ENCODE results near the gene MALT1.

The MALT1 gene

DNA sequence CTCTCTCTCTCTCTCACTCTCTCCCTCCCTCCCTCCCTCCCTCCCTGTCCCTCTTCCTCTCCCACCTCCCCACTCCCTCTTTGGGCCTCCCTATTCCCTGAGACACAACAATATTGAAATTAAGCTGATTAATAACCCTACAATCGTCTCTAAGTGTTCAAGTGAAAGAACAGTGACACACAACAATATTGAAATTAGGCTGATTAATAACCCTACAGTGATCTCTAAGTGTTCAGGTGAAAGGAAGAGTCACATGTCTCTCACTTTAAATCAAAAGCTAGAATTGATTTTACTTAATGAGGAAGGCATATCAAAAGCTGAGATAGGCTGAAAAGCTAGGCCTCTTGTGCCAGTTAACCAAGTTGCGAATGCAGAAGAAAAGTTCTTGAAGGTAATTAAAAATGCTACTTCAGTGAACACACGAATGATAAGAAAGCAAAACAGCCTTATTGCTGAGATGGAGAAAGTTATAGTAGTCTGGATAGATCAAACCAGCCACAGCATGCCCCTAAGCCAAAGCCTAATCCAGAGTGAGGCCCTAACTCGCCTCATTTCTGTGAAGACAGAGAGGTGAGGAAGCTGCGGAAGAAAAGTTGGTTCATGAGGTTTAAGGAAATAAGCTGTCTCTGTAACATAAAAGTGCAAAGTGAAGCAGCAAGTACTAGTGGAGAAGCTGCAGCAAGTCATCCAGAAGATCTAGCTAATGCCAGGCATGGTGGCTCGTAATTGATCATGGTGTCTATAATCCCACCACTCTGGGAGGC, 21.3 kb downstream of the MALT1 start:
- DNase-seq, result no peak

DNA sequence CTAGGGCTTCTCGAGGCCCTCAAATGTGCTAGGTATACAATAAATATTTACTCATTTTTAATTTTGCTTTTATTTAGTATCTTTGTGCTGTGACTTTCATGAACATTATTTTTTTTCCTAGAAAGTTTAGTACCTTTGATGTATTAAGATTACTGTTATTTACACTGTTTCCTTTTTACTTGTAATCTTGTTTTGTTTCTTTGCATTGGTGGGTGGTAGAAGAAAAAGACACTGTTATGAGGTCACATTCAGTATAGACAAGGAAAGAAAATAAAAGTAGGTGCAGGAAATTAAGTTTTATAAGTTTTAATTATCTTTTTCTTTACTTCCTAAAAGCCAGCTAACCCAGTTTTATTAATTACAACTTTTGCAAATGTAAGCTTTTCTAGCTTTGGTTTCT, 23.0 kb downstream of the MALT1 start:
- no peak for DNase-seq

DNA sequence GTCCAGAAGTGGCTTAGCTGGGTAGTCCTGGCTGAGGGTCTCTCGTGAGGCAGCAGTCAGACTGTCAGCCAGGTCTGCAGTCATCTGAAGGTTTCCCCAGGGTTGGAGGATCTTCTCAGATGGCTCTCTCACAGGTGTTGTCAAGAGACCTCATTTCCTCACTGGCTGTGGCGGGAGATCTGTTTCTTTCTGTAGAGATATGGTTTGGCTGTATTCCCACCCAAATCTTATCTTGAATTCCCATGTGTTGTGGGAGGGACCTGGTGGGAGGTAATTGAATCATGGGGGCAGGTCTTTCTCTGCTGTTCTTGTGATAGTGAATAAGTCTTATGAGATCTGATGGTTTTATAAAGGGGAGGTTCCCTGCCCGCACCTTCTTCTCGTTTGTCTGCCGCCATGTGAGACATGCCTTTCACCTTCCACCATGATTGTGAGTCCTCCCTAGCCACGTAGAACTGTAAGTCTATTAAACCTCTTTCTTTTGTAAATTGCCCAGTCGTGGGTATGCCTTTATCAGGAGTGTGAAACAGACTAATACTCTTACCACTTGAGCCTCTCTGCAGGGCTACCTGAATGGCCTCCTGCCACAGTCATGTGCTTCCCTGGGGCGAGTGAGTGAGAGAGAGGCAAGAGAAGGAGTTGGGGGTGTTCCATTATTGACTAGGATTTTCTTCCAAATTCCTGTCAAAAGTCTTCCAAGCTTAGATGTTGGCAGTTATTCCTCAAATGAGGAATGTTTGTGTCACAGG, 23.6 kb downstream of the MALT1 start:
- DNase-seq, result no peak

DNA sequence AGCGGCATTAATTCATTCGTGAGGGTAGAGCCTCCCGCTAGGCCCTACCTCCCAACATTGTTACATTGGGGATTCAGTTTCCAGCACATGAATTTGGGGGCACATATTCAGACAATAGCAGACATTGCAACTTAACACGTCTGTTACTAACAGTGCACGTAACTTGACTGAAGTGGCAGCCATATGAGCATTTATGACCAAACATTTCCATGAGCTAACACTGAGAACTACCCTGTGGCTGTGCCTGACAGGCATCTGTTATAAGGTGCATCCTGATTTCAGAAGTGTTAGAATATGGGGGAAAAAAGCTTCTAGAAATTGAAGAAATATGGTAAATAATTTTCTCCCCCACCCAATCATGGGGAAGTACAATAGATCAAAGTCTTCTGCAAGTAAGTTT, 24.5 kb downstream of the MALT1 start:
- DNase-seq, result no peak

DNA sequence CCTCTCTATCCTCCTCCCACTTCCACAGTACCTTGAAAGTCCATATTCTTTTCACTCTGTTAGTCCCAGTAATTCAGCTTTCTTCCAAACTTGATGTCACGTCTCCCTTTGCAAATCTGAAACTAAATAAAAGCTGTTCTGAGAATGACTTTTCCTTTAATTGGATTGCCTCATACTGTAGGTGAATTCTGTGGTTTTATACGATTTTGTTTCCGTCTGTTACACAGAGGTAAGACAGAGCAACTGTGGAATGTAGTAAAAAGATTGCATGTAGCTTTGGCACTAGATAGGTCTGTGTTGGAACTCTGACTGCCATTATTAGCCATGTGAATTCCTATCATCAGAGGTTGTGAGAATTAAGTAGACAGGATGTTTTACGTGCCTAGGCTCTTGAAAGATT, 25.9 kb downstream of the MALT1 start:
- no peak for DNase-seq

DNA sequence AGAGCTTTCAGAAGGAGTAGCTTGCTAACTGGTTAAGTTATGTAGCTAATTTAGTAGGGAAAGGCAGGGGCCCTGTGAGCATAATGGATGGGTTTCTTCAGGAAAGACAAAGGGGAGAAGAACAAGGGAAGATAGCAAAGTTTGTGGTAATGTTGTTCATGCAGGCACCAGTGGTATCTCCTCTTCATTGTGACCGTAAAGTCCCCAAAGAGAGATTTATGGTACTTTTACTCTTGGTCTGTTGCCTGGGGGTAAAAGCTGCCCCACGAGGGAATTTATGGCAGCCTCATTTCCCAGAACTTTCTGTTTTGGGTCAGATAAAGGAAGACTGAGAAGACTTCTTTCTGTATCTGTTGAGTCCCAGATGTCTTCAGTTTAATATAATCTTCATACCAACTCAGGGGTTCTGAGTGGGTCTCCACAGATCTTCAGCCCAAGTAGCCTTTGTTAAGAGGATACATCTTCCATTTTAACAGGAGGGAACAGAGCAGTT, 27.5 kb downstream of the MALT1 start:
- no peak for DNase-seq

DNA sequence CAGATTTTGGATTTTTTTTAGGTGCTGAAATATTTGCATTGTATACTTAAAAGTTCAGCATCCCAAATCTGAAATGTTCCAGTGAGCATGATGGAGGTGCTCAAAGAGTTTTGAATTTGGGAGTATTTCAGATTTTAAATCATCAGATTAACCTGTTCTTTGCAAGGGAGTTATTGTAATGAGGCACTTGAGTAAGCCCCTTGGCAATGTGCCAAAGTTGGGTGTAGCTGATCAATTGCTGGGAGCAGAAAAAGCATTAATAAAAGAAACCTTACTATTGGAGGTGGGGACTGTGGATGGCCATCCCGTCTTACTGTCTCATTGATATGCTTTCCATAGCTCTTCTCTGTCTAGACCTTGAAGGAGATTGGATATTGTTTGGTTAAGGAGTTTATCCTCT, 28.3 kb downstream of the MALT1 start:
- DNase-seq, result no peak

DNA sequence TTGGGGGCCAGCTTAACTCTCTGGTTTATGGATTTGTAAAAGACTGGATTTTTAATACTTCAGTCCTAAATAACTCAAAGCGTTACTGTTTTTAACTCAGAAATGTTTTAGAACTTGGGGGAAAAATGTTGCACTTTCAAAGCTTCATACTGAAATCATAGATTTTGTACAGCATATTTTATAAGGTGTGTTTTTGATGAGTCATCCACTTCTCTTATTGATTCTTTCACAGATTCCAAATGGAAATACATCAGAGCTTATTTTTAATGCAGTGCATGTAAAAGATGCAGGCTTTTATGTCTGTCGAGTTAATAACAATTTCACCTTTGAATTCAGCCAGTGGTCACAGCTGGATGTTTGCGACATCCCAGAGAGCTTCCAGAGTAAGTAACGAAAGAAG, 28.9 kb downstream of the MALT1 start:
- DNase-seq, result no peak

DNA sequence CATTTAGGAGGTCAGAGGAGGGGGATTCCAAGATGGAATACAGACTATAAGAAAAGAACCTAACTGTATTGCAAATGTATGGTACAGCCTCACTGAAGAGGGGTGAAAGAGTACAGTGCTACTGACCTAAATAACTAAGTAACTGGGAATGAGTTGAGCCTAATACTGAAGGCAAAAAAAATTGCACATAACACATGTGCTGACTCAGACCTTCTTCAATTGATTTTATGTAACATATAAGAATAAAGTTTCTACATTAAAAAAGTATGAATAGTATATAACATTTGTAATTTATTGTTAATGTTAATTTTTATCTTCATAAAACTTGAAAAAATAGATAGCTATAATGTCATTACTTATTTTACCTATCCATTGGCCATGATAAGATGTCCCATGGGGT, 41.7 kb downstream of the MALT1 start:
- no peak for DNase-seq

DNA sequence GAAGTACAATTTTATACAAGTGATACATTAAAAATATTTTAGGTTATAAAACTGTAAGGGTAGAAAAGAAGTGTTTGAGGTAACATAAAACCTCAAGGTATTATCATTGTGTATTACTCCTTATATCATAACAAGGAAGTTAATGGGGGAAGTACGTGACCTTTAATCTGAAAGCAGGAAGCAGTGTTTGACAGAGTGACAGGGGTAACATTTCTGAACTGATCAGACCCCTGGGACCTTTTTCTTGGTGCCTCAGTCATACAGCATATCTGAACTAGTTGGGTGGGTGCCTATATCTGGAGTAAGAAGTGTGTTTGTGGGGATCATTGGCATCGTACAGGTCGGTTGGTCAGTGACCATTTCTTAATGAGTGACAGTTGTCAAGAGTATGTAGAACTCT, 43.0 kb downstream of the MALT1 start:
- DNase-seq, result no peak

DNA sequence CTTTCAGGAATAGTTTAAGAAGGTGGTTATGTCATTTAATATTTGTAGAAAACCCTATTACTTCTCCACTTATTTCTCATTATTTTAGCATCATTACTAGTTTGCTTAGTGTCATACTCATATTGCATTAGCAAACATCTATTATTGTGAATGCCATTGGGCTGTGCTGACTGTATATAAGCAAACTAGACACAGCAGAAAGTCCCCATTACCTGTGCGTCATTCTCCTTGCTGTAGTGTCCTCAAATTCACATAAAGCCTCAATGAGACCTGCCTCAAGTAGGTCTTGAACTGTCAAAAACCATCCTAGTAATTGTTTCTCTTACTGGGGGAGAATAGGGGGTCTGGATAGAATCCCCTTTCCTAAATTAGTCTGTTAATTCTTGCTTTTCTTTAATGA, 43.6 kb downstream of the MALT1 start:
- DNase-seq, result no peak

DNA sequence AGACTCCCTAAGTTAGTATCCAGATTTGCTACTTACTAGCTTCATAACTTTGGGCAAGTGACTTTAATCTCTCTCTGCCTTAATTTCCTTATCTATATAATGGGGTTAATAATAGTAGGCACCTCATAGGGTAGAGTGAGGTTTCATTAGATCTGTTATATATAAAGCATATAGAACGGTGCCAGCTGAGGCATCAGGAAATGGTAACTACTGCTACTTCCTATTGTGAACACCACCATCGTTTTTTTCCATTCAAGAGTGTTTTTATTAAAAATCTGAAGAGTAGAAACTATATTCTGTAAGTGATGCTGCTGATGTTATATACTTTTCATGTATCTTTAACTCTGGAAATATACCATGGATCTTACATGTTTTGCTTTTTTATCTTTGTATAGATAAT, 44.3 kb downstream of the MALT1 start:
- no peak for DNase-seq

DNA sequence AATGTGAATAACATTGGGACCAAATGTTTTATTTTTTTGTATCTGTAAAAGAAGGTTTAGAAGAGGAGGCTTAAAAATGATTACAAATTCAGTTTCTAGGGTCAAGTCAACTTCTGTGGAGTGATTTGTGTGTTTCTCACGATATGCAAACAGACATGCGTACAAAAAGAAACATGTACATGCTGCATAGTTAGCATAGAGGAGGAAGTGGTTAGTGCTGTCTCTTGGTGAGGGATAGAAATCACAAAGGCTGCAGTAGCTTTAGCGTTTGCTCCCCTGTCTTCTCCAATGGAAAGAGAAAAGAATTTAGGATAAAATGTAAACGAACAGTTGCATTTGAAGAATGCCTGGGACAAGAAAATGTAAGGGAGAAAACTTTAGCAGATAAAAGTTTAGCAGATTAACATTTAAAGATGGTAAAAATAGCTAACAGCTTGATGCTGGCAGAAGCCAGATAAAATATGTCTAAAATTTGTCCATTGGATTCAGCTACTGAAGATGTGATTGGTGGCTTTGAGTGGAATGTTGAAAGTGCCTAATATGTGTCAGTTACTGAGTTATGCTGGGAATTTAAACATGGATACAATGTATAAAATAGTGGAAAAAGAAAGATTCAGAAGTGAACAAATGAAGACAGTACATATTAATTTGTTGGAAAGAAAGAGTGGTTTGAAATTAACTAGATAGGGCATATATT, 44.9 kb downstream of the MALT1 start:
- DNase-seq, result no peak

DNA sequence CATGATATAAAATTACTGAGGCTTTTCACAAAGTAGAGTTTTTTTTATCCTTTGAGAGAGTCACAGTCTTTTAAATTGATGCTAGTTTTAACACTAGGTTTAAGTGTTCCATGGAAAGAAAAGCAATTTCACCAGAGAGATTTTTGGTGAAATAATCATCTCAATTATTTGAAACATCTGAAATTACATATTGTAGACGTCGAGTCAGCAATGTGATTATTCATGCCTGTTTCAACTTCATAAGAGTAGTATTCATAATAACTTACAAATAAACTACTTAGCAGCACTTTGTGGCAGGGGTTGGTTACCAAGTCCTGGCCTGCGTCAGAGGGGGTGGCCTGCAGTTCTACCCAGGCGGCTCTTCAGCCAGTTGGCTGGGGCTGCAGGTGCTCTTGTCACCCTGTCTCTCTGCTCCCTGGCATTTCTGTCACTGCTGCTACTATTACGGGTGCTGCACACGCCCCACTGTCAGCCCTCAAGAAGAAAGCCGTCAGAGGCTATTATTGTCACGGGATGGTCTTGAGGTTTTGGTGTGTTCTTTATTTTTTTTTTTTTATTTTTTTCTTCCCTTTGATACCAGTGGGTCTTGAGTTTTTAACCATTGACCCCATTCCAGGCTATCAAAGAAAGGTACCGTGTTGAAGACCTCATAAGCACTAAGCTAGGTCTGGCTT, 50.4 kb downstream of the MALT1 start:
- DNase-seq, result no peak

DNA sequence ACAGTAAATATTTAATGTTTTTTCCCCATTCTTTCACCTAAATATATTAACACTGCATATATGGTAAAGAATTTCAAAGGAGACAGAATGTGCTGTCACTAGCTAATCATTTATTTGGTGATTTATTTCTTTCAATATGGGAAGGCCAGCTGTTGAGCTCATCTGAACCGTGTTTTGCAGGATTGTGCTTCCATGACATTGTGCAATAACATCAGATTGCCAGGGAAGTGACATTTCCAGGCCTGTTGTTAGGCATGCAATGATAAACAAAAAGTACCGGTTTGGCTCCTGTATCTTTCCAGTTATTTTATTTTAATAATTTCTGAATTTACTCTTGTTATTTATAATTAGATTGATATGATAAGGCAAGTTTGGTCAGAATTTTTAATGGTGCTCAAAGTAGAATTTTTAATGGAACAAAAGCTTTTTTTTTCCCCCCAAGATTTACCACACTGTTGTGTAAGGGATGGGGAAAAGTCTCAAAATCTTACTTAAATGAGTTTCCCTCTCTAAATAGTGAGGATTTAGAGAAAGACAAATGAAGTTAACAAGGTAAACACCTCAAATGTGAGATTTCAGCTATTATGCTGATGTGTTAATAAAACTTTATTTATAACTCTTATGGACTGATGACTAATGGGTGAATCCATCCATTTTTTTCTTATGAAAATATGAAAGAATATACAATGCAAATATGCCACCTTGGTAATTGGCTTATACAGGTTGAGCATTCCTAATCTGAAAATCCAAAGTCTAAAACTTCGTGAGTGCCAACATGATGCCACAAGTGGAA, 52.7 kb downstream of the MALT1 start:
- no peak for DNase-seq

DNA sequence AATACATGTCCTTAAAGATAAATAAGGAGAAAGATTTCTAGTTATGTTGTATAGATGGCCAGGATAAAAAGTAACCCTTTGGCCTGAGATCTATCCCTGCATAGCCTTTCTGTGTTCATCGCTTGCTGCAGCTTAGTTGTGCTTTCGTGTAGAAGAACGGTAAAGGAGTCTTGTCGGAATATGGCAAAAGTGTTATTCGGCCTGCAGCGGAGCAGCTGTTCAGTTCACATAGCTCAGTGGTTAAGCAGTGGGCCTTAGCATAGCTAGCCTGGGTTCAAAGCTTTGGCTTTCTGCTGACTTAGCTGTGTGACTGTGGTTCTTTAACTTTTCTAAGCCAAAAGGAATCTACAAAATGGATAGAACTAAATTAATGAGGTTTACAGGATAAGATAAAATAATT, 55.4 kb downstream of the MALT1 start:
- DNase-seq, result no peak

DNA sequence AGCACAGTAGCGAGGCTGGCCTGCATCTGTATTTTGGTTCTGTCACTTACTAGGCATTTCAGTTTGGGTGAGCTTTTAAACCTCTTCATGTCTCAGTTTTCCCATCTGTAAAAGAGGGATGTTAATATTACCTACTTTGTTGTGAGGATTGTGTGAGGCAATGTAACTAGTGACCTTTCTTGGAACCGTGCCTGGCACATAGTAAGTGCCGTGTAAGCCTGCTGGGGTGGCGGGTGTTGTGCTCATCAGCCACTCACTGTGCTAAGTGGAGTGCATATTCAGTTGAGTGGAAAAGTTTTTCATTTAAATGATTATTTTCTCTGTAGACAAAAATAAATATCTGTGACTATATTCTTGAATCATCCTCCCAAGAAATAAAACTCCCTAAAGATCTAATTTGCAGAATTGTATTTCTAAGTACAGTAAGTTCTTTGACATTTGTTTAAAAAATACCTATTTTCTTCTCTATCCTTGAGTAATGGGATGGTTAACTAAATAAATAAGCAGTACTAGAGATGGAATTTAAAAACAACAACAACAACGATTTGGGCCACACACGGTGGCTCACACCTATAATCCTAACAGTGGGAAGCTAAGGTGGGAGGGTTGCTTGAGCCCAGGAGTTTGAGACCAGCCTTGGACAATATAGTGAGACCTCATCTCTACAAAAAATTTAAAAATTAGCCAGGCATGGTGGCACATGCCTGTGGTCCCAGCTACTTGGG, 56.7 kb downstream of the MALT1 start:
- no peak for DNase-seq

DNA sequence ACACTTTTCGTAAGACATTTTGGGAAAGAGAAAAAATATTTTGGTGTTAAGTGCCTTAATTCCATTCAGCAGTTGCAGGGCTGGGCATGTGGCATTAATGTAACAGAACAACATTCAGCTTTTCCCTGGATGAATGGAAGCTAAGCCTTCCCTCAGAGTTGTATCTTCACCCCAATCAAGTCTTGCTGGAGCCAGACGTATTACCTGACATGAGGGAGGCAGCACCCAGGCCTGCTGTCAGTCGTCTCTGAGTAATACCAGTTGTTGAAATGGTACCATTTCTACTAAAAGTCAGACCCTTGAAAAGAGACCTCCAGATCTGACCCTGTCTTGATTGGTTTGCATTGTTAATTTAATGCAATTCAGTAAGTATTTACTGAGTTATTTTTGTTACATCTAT, 57.5 kb downstream of the MALT1 start:
- no peak for DNase-seq

DNA sequence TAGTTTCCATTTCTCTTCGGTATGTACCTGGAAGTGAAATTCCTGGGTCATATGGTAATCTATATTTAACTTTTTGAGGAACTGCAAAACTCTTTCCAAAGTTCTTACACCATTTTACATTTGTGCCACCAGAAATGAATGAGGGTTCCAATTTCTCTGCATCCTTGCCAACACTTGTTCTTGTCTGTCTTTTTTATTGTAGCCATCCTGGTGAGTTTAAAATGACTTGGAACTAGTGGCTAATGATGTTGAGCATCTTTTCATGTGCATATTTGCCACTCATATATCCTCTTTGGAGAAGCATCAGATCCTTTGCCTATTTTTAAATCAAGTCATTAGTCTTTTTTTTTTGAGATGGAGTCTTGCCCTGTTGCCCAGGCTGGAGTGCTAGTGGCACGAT, 59.4 kb downstream of the MALT1 start:
- DNase-seq, result no peak

DNA sequence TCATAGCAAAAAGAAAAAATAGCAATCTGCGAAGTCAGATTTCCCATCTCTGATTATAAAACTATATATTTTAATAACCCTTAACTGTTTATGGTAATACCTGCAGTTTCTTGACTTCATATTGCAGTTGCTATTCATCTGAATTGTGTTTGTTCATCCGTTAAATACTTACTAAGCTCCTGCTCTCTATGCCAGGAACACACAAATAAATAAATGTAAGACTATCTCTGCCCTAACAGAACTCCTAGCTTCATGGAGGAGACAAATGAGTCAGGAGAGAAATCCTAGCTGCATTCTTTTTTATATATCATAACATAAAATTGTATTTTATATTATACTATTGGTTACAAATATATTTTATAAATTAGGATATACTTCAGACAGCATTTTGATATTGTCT, 61.2 kb downstream of the MALT1 start:
- no peak for DNase-seq

DNA sequence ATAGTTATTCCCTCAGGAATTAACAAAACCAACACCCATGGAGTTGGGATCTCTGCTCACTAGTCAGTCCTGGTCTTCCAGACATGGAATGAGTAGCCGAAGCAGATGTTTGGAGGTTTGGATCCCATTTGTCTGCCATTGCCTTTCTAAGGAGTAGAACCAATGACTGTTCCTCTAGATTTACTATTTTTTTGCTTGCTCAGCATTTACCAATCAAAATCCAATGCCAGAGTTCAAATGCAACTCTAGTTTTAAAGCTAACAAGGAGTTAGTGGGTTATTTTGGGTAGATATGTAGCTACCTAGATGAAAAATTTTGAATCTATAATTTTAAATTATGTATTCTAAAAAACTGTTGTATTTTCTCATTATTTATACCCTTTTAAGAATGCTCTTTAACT, 62.6 kb downstream of the MALT1 start:
- no peak for DNase-seq

DNA sequence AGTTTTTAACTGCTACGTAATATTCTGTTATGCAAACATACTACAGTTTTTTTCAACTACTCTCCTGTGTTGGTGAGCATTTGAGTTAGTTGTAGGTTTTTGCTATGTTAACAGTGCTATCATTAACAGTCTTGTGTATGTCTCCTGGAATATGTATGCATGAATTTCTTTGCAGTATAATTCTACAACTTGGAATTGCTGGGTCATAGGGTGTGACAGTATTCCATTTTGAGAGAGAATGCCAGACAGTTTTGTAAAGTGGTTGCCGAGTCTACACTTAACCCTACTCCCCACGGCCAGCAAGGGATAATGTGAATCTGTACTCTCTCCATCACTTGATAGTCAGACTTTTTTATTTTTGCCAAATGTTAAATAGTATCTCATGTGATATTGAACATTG, 67.1 kb downstream of the MALT1 start:
- DNase-seq, result no peak

Measured in RPMI8226 (cell line).